Activated naive CD4-positive, alpha-beta T cell treated with anti-CD3 and anti-CD28 coated beads, Interleukin-2, amount 10 ng/mL, durations not matched to agents 7 days and 5 days (primary cell): Measurements from ENCODE around the gene COCH.

Source experiments
- CTCF ChIA-PET: fragments of 350-600 bp; sonication (Branson Sonifier 250); formaldehyde crosslinking; loops from one replicate; lab custom pipeline; 2021; ENCODE audit warnings: antibody characterized with exemption; lab: Charles Lee
- DNase-seq: peaks from one replicate; pipeline ENCODE4 v3.0.0-alpha.2; 2020
- H3K27ac Mint-ChIP-seq: one replicate; pipeline ENCODE4 v1.8.0; 2021; ENCODE audit warnings: mild to moderate bottlenecking, moderate library complexity, mixed read lengths
- H3K27me3 Mint-ChIP-seq: one replicate; pipeline ENCODE4 v1.8.0; 2021; ENCODE audit warnings: mild to moderate bottlenecking, mixed read lengths
- H3K36me3 Mint-ChIP-seq: one replicate; pipeline ENCODE4 v1.8.0; 2021; ENCODE audit warnings: mixed read lengths
- H3K4me1 Mint-ChIP-seq: one replicate; pipeline ENCODE4 v1.8.0; 2021; ENCODE audit warnings: mixed read lengths
- H3K4me3 Mint-ChIP-seq: one replicate; pipeline ENCODE4 v1.8.0; 2021; ENCODE audit warnings: mild to moderate bottlenecking, moderate library complexity, mixed read lengths
- H3K9me3 Mint-ChIP-seq: one replicate; pipeline ENCODE4 v1.8.0; 2021; ENCODE audit warnings: mixed read lengths

Gene COCH

GRCh38 chr14:30864934-30865333 lies 9.4 kb upstream of the COCH start:
- Mint-ChIP-seq H3K36me3 (no peaks in the 10 kb centered on the region), H3K9me3 (no peaks in the 10 kb centered on the region), H3K4me3 (no peak overlapping the region), H3K27me3 (peaks cover 24% of the 10 kb centered on the region), H3K27ac (no peak overlapping the region), H3K4me1 (peaks cover 7% of the 10 kb centered on the region)
- CTCF ChIA-PET: no interaction called here
- DNase-seq: no peak

GRCh38 chr14:30868736-30869135 lies 5.6 kb upstream of the COCH start:
- Mint-ChIP-seq H3K4me1 (peaks cover 5% of the 10 kb centered on the region), H3K27me3 (peaks cover 32% of the 10 kb centered on the region), H3K4me3 (no peak overlapping the region), H3K27ac (no peak overlapping the region), H3K36me3 (no peaks in the 10 kb centered on the region), H3K9me3 (no peaks in the 10 kb centered on the region)
- CTCF ChIA-PET: no interaction called here
- no peak for DNase-seq

GRCh38 chr14:30869551-30870155 lies 4.7 kb upstream of the COCH start:
- no peaks in the 10 kb centered on the region for H3K9me3 Mint-ChIP-seq
- no peaks in the 10 kb centered on the region for H3K36me3 Mint-ChIP-seq
- H3K4me3 Mint-ChIP-seq: no peak overlapping the region
- H3K4me1 Mint-ChIP-seq: peaks cover 8% of the 10 kb centered on the region
- CTCF ChIA-PET: no interaction called here
- peaks cover 36% of the 10 kb centered on the region for H3K27me3 Mint-ChIP-seq
- DNase-seq: no peak
- no peak overlapping the region for H3K27ac Mint-ChIP-seq

- Mint-ChIP-seq H3K4me3 (no peak overlapping the region), H3K27ac (no peak overlapping the region), H3K9me3 (no peaks in the 10 kb centered on the region), H3K36me3 (peaks cover 2% of the 10 kb centered on the region), H3K4me1 (peaks cover 20% of the 10 kb centered on the region), H3K27me3 (peaks cover 65% of the 10 kb centered on the region)
- CTCF ChIA-PET: interaction anchor here (1.2 kb wide), 1 partner anchor 15 kb away, joined by 3 read pairs; no protein-coding TSS in a partner anchor
- no peak for DNase-seq
Measured at GRCh38 chr14:30872602-30873001, 1.8 kb upstream of the COCH start.

- DNase-seq: no peak
- CTCF ChIA-PET: interaction anchor here (1.2 kb wide), 1 partner anchor 16 kb away, joined by 3 read pairs; no protein-coding TSS in a partner anchor
- Mint-ChIP-seq H3K27me3 (peaks cover 74% of the 10 kb centered on the region), H3K4me3 (peak overlapping the region; percentile 39), H3K27ac (no peak overlapping the region), H3K4me1 (peaks cover 20% of the 10 kb centered on the region), H3K36me3 (peaks cover 2% of the 10 kb centered on the region), H3K9me3 (no peaks in the 10 kb centered on the region)
Measured at GRCh38 chr14:30873308-30874119, 845 bp upstream of the COCH start.

- peaks cover 20% of the 10 kb centered on the region for H3K4me1 Mint-ChIP-seq
- peak; percentile 22 for DNase-seq
- H3K4me3 Mint-ChIP-seq: peak overlapping the region; percentile 72
- no peak overlapping the region for H3K27ac Mint-ChIP-seq
- CTCF ChIA-PET: no interaction called here
- peaks cover 2% of the 10 kb centered on the region for H3K36me3 Mint-ChIP-seq
- H3K9me3 Mint-ChIP-seq: no peaks in the 10 kb centered on the region
- peaks cover 79% of the 10 kb centered on the region for H3K27me3 Mint-ChIP-seq
Measured at GRCh38 chr14:30874999-30875787, 834 bp downstream of the COCH start.

- Mint-ChIP-seq H3K9me3 (no peaks in the 10 kb centered on the region), H3K4me3 (peak overlapping the region; percentile 72), H3K36me3 (peaks cover 2% of the 10 kb centered on the region), H3K4me1 (peaks cover 20% of the 10 kb centered on the region), H3K27ac (no peak overlapping the region), H3K27me3 (peaks cover 75% of the 10 kb centered on the region)
- no peak for DNase-seq
- CTCF ChIA-PET: interaction anchor here (0.6 kb wide), 1 partner anchor 198 kb away, joined by 3 read pairs; no protein-coding TSS in a partner anchor
Measured at GRCh38 chr14:30875788-30876053, 1.4 kb downstream of the COCH start.

- peaks cover 69% of the 10 kb centered on the region for H3K27me3 Mint-ChIP-seq
- H3K4me3 Mint-ChIP-seq: no peak overlapping the region
- CTCF ChIA-PET: no interaction called here
- H3K4me1 Mint-ChIP-seq: peaks cover 20% of the 10 kb centered on the region
- no peak for DNase-seq
- no peaks in the 10 kb centered on the region for H3K9me3 Mint-ChIP-seq
- H3K36me3 Mint-ChIP-seq: peaks cover 2% of the 10 kb centered on the region
- no peak overlapping the region for H3K27ac Mint-ChIP-seq
Measured at GRCh38 chr14:30876692-30877091, 2.3 kb downstream of the COCH start.

GRCh38 chr14:30882431-30882830 lies 8.1 kb downstream of the COCH start:
- H3K4me3 Mint-ChIP-seq: no peak overlapping the region
- H3K4me1 Mint-ChIP-seq: peaks cover 4% of the 10 kb centered on the region
- no peak overlapping the region for H3K27ac Mint-ChIP-seq
- no peak for DNase-seq
- CTCF ChIA-PET: no interaction called here
- H3K27me3 Mint-ChIP-seq: peaks cover 16% of the 10 kb centered on the region
- H3K36me3 Mint-ChIP-seq: no peaks in the 10 kb centered on the region
- no peaks in the 10 kb centered on the region for H3K9me3 Mint-ChIP-seq

GRCh38 chr14:30883508-30884294 lies 9.3 kb downstream of the COCH start:
- no peak overlapping the region for H3K27ac Mint-ChIP-seq
- H3K36me3 Mint-ChIP-seq: no peaks in the 10 kb centered on the region
- H3K27me3 Mint-ChIP-seq: peaks cover 3% of the 10 kb centered on the region
- H3K4me3 Mint-ChIP-seq: no peak overlapping the region
- CTCF ChIA-PET: no interaction called here
- H3K9me3 Mint-ChIP-seq: no peaks in the 10 kb centered on the region
- no peak for DNase-seq
- H3K4me1 Mint-ChIP-seq: peaks cover 4% of the 10 kb centered on the region

GRCh38 chr14:30884901-30885300 lies 10.5 kb downstream of the COCH start:
- Mint-ChIP-seq H3K4me3 (no peak overlapping the region), H3K27me3 (no peaks in the 10 kb centered on the region), H3K9me3 (no peaks in the 10 kb centered on the region), H3K4me1 (peaks cover 4% of the 10 kb centered on the region), H3K36me3 (peaks cover 1% of the 10 kb centered on the region), H3K27ac (no peak overlapping the region)
- no peak for DNase-seq
- CTCF ChIA-PET: no interaction called here

GRCh38 chr14:30885840-30886740 lies 11.7 kb downstream of the COCH start:
- peaks cover 1% of the 10 kb centered on the region for H3K36me3 Mint-ChIP-seq
- no peak overlapping the region for H3K27ac Mint-ChIP-seq
- H3K4me3 Mint-ChIP-seq: no peak overlapping the region
- DNase-seq: no peak
- no peaks in the 10 kb centered on the region for H3K27me3 Mint-ChIP-seq
- no peaks in the 10 kb centered on the region for H3K9me3 Mint-ChIP-seq
- peaks cover 4% of the 10 kb centered on the region for H3K4me1 Mint-ChIP-seq
- CTCF ChIA-PET: no interaction called here

GRCh38 chr14:30888480-30889243 lies 14.3 kb downstream of the COCH start:
- H3K36me3 Mint-ChIP-seq: peaks cover 1% of the 10 kb centered on the region
- CTCF ChIA-PET: no interaction called here
- no peak overlapping the region for H3K27ac Mint-ChIP-seq
- no peak for DNase-seq
- H3K4me1 Mint-ChIP-seq: no peaks in the 10 kb centered on the region
- H3K27me3 Mint-ChIP-seq: no peaks in the 10 kb centered on the region
- no peaks in the 10 kb centered on the region for H3K9me3 Mint-ChIP-seq
- no peak overlapping the region for H3K4me3 Mint-ChIP-seq
